Activated CD8-positive, alpha-beta memory T cell treated with anti-CD3 and anti-CD28 coated beads, Interleukin-2, amount 10 ng/mL, durations not matched to agents 7 days and 5 days (primary cell): ENCODE results near the gene RNF217. TPM values are rescaled to one million over a fixed set of nuclear protein-coding genes. Genes with fewer than 3 reads are reported as not detected.
"Not testable (repeated sequence)": the region's sequence is repeated elsewhere in the genome, so short reads cannot be mapped to it uniquely, and the experiment has no call there.

ENCODE experiments used
- ATAC-seq: fragments of 150-1000 bp; cut with Tn5 transposase; one replicate; pipeline ENCODE4 v1.10.0; 2021; ENCODE audit warnings: moderate library complexity
- CTCF ChIA-PET: fragments of 350-600 bp; sonication (Branson Sonifier 250); formaldehyde crosslinking; loops from one replicate; lab custom pipeline; 2021; ENCODE audit warnings: antibody characterized with exemption; lab: Charles Lee
- DNase-seq: peaks from one replicate; pipeline ENCODE4 v3.0.0-alpha.2; 2020
- H3K27ac Mint-ChIP-seq: one replicate; pipeline ENCODE4 v1.8.0; 2021; ENCODE audit warnings: mild to moderate bottlenecking, mixed read lengths
- H3K27me3 Mint-ChIP-seq: one replicate; pipeline ENCODE4 v1.8.0; 2021; ENCODE audit warnings: mixed read lengths
- H3K36me3 Mint-ChIP-seq: one replicate; pipeline ENCODE4 v1.8.0; 2021; ENCODE audit warnings: mild to moderate bottlenecking, mixed read lengths
- H3K4me1 Mint-ChIP-seq: one replicate; pipeline ENCODE4 v1.8.0; 2021; ENCODE audit warnings: mixed read lengths
- H3K4me3 Mint-ChIP-seq: one replicate; pipeline ENCODE4 v1.8.0; 2021; ENCODE audit warnings: mild to moderate bottlenecking, moderate library complexity, mixed read lengths
- H3K9me3 Mint-ChIP-seq: one replicate; pipeline ENCODE4 v1.8.0; 2022; ENCODE audit warnings: low read depth, mixed read lengths
- total RNA-seq, 2 experiments: library from RNA; stranded (reverse); gene quantifications; one replicate each; pipeline ENCODE4 v1.2.3, GENCODE V29; 2021

The RNF217 gene
- total RNA-seq, 2 experiments from 2014 or later: 0.70 TPM; not detected in 1

DNA sequence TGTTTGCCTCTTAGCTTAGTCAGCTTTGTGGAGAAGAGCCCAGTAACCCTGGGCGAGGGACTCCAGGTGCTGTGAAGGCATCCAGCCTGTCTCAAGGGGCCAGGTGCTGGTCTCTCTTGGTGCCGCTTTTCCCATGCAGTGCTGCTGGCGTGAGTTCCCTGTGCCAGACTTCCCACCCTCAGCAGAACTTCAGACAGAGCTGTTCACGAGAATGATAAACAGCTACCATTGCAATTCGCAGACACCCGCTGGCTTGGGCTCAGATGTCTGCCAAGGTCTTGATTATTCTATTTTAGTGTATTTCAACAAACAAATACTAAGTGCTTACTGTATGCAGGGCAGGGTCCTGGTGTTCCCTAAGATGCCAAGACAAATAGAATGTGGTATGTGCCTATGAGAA, 57.7 kb downstream of the RNF217 start:
- DNase-seq (no peak), ATAC-seq (no peak)
- Mint-ChIP-seq H3K36me3 (no peaks in the 10 kb centered on the region), H3K27me3 (no peaks in the 10 kb centered on the region), H3K9me3 (no peaks in the 10 kb centered on the region), H3K4me3 (no peak overlapping the region), H3K4me1 (no peaks in the 10 kb centered on the region), H3K27ac (no peak overlapping the region)
- CTCF ChIA-PET: no interaction called here

DNA sequence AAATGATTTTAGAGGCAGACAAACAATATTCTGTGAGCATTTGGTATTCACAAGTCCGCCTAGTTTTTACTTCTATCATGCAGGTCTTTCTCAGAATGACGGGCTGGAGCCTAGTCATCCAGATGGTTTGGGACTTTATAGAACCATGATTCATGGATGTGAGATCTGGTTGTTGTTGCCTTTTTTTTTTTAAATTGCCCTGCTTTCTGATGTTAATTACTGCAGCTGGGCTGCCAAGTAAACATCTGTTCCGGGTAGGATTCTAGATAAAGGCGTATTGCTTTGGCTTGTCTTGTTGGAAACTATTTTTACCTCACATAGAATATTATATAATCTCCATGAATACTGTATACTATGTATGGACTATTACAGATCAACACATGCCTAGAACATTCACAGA, 58.1 kb downstream of the RNF217 start:
- Mint-ChIP-seq H3K4me3 (no peak overlapping the region), H3K36me3 (no peaks in the 10 kb centered on the region), H3K4me1 (no peaks in the 10 kb centered on the region), H3K27ac (no peak overlapping the region), H3K27me3 (no peaks in the 10 kb centered on the region), H3K9me3 (no peaks in the 10 kb centered on the region)
- no peak for ATAC-seq
- DNase-seq: no peak
- CTCF ChIA-PET: no interaction called here

DNA sequence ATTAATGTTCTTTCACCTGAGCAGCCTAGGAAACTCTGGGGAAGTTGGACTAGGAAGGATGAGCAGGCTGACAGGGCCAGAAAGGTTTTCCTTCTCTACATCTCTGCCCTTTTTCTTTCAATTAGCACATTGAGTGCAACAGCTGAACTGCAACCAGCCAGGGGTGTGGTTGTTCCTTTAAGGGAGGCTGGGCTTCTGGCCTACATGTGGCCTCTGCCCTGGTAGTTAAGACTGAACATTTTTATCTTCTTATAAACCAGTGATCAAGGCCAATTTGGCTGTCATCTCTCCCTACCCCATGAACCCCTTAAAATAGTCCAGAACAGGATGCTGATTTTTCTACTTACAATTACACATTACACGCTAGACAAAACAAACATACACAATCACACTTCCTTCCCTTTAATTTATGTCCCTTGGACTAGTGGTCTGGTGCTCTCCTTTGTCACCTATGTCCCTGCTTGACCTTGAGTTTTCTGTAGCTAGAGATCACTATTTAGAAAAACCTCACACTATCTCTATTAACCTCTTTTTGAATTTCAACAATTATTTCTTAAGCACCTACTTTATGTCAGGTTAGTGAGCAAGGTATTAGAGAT, 60.3 kb downstream of the RNF217 start:
- H3K4me1 Mint-ChIP-seq: no peaks in the 10 kb centered on the region
- no peaks in the 10 kb centered on the region for H3K9me3 Mint-ChIP-seq
- CTCF ChIA-PET: no interaction called here

DNA sequence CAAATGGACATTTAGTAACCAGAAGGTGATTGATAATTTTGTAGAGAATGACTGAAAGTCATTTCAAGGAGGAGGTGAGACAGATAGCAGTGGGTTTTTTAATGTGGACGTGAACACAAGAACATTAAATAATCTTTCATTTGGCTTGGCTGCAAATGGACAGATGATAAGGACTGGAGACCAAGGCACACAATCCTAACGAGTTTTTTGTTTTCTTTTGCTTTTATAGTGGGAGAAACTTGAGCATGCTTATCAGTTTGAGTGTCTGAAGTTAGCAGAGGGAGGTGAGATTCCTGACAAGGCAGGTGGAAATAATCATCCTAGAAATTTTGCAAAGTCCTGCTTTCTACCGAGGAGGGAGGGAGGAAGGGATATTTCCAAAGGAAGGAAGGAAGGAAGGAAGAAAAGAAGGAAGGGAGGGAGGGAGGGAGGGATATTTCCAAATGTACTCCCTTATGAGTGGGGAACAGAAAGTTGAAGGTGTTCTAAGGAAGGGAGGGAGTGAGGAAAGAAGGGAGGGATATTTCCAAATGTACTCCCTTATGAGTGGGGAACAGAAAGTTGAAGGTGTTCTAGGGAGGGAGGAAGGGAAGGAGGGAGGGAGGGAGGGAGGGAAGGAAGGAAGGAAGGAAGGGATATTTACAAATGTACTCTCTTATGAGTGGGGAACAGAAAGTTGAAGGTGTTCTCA, 63.1 kb downstream of the RNF217 start:
- Mint-ChIP-seq H3K4me3 (no peak overlapping the region), H3K4me1 (no peaks in the 10 kb centered on the region), H3K9me3 (no peaks in the 10 kb centered on the region), H3K27ac (no peak overlapping the region), H3K27me3 (no peaks in the 10 kb centered on the region), H3K36me3 (no peaks in the 10 kb centered on the region)
- DNase-seq: no peak
- ATAC-seq: no peak
- CTCF ChIA-PET: no interaction called here

More for the DNA sequence above, 60.3 kb downstream of the RNF217 start:
- Mint-ChIP-seq H3K4me3 (no peak overlapping the region), H3K27ac (no peak overlapping the region), H3K27me3 (no peaks in the 10 kb centered on the region), H3K36me3 (no peaks in the 10 kb centered on the region)
- DNase-seq (no peak), ATAC-seq (no peak)

DNA sequence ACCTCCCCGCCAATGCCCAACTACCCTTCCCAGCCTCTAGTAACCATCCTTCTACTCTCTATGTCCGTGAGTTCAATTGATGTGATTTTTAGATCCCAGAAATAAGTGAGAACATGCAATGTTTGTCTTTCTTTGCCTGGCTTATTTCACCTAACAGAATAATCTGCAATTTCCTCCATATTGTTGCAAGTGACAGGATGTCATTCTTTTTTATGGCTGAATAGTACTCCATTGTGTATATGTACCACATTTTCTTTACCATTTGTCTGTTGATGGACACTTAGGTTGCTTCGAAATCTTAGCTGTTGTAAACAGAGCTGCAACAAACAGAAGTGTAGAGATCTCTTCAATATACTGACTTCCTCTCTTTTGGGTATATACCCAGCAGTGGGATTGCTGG, 65.0 kb downstream of the RNF217 start:
- H3K9me3 Mint-ChIP-seq: peaks cover 3% of the 10 kb centered on the region
- CTCF ChIA-PET: no interaction called here
- H3K4me1 Mint-ChIP-seq: no peaks in the 10 kb centered on the region
- ATAC-seq (no peak), DNase-seq (no peak)
- no peak overlapping the region for H3K27ac Mint-ChIP-seq
- H3K36me3 Mint-ChIP-seq: no peaks in the 10 kb centered on the region
- H3K27me3 Mint-ChIP-seq: no peaks in the 10 kb centered on the region
- H3K4me3 Mint-ChIP-seq: no peak overlapping the region

DNA sequence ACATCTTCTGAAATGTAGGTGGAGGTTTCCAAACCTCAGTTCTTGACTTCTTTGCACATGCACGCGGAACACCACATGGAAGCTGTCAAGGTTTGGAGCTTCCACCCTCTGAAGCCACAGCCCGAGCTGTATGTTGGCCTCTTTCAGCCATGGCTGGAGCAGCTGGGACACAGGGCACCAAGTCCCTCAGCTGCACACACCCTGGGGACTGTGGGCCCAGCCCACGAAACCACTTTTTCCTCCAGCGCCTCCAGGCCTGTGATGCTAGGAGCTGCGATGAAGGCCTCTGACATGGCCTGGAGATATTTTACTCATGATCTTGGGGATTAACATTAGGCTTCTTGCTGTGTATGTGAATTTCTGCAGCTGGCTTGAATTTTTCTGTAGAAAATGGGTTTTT, 68.7 kb downstream of the RNF217 start:
- no peak overlapping the region for H3K4me3 Mint-ChIP-seq
- no peak for ATAC-seq
- no peak overlapping the region for H3K27ac Mint-ChIP-seq
- DNase-seq: no peak
- CTCF ChIA-PET: no interaction called here
- H3K27me3 Mint-ChIP-seq: no peaks in the 10 kb centered on the region
- H3K36me3 Mint-ChIP-seq: no peaks in the 10 kb centered on the region
- H3K9me3 Mint-ChIP-seq: peaks cover 3% of the 10 kb centered on the region
- no peaks in the 10 kb centered on the region for H3K4me1 Mint-ChIP-seq

DNA sequence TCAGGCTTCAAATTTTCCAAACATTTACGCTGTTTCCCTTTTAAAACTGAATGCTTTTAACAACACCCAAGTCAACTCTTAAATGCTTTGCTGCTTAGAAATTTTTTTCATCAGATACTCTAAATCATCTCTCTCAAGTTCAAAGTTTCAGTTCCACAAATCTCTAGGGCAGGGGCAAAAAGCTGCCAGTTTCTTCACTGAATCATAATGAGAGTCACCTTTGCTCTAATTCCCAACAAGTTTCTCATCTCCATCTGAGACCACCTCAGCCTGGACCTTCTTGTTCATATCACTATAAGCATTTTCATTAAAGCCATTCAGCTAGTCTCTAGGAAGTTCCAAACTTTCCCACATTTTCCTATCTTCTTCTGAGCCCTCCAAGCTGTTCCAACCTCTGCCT, 69.1 kb downstream of the RNF217 start:
- CTCF ChIA-PET: no interaction called here
- H3K27ac Mint-ChIP-seq: no peak overlapping the region
- peaks cover 3% of the 10 kb centered on the region for H3K9me3 Mint-ChIP-seq
- H3K4me1 Mint-ChIP-seq: no peaks in the 10 kb centered on the region
- no peaks in the 10 kb centered on the region for H3K27me3 Mint-ChIP-seq
- H3K36me3 Mint-ChIP-seq: no peaks in the 10 kb centered on the region
- no peak overlapping the region for H3K4me3 Mint-ChIP-seq
- DNase-seq (no peak), ATAC-seq (no peak)

DNA sequence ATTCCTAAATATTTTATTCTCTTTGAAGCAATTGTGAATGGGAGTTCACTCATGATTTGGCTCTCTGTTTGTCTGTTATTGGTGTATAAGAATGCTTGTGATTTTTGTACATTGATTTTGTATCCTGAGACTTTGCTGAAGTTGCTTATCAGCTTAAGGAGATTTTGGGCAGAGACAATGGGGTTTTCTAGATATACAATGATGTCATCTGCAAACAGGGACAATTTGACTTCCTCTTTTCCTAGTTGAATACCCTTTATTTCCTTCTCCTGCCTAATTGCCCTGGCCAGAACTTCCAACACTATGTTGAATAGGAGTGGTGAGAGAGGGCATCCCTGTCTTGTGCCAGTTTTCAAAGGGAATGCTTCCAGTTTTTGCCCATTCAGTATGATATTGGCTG, 72.7 kb downstream of the RNF217 start:
- H3K4me3 Mint-ChIP-seq, DNase-seq, CTCF ChIA-PET, H3K4me1 Mint-ChIP-seq, H3K27ac Mint-ChIP-seq, H3K36me3 Mint-ChIP-seq, H3K27me3 Mint-ChIP-seq, H3K9me3 Mint-ChIP-seq, ATAC-seq: not testable (repeated sequence)

DNA sequence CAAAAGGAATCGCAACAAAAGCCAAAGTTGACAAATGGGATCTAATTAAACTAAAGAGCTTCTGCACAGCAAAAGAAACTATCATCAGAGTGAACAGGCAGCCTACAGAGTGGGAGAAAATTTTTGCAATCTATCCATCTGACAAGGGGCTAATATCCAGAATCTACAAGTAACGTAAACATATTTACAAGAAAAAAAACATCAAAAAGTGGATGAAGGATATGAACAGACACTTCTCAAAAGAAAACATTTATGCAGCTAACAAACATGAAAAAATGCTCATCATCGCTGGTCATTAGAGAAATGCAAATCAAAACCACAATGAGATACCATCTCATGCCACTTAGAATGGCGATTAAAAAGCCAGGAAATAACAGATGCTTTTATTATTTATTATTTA, 74.2 kb downstream of the RNF217 start:
- H3K27me3 Mint-ChIP-seq, H3K4me1 Mint-ChIP-seq, H3K9me3 Mint-ChIP-seq, CTCF ChIA-PET, DNase-seq, ATAC-seq, H3K4me3 Mint-ChIP-seq, H3K36me3 Mint-ChIP-seq, H3K27ac Mint-ChIP-seq: not testable (repeated sequence)

DNA sequence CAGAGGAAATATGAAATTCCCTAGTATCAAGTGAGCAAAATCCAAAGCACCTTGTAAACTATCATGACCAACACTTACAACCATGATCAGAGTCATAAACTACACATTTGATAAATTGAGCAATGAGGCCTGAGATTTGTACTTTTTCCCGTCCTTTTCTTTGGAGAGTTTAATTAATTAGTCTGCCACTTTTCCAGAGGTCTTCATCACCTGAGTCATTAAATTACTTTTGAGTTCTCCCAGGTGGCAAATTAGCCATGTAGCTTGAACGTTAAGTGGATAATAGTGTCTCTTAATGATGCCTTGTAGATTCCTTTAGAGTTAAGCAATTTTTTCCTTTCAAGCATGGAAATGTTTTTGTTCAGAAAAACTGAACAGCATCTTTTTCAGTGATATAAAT, 75.6 kb downstream of the RNF217 start:
- Mint-ChIP-seq H3K27ac (no peak overlapping the region), H3K36me3 (no peaks in the 10 kb centered on the region), H3K27me3 (no peaks in the 10 kb centered on the region), H3K9me3 (peaks cover 2% of the 10 kb centered on the region), H3K4me1 (no peaks in the 10 kb centered on the region), H3K4me3 (no peak overlapping the region)
- CTCF ChIA-PET: no interaction called here
- DNase-seq (no peak), ATAC-seq (no peak)

DNA sequence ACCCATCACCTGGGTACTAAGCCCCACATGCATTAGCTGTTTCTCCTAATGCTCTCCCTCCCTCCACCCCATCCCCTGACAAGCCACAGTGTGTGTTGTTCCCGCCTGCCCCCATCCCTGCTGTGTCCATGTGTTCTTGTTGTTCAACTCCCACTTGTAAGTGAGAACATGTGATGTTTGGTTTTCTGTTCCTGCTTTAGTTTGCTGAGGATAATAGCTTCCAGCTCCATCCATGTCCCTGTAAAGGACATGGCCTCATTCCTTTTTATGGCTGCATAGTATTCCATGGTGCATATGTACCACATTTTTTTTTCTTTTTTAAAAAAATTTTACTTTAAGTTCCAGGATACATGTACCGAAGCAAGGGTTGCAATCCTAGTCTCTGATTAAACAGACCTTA, 76.7 kb downstream of the RNF217 start:
- Mint-ChIP-seq H3K4me1 (no peaks in the 10 kb centered on the region), H3K9me3 (peaks cover 2% of the 10 kb centered on the region), H3K27ac (no peak overlapping the region), H3K27me3 (no peaks in the 10 kb centered on the region), H3K36me3 (no peaks in the 10 kb centered on the region), H3K4me3 (no peak overlapping the region)
- ATAC-seq (no peak), DNase-seq (no peak)
- CTCF ChIA-PET: no interaction called here

DNA sequence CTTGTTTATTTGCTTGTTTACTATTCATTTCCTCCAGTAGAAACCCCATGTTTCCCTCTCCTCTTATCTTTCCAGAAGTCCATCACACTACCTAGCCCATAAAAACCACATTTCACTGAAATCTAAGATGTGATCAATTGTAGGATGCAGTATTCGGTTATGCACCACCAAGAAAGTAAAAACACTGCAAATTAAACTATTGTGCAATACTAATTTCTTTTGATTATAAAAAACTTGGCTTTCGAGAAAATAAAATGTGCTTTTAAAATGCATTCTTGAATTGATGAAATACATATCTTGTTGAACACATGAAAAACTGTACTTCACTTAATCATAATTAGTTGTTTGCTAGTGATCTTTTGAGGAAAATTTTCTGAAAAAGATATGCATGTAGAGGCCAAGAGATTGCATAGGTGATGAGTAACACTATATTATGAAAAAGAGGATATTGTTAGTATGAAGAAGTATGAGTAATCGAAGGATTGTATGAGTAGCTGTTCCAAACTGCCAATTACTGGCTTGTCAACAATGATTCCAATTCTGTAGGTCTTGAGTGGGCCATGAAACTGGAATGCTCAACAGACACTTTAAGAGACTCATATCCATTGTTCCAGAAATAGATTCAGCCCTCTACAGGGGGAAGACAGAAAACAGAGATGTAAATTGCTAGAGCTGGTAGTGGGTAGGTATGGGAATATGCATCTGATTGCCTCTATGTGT, 79.7 kb downstream of the RNF217 start:
- no peak for DNase-seq
- Mint-ChIP-seq H3K4me3 (no peak overlapping the region), H3K36me3 (no peaks in the 10 kb centered on the region), H3K27me3 (no peaks in the 10 kb centered on the region), H3K4me1 (no peaks in the 10 kb centered on the region), H3K27ac (no peak overlapping the region), H3K9me3 (peaks cover 2% of the 10 kb centered on the region)
- no peak for ATAC-seq
- CTCF ChIA-PET: no interaction called here

DNA sequence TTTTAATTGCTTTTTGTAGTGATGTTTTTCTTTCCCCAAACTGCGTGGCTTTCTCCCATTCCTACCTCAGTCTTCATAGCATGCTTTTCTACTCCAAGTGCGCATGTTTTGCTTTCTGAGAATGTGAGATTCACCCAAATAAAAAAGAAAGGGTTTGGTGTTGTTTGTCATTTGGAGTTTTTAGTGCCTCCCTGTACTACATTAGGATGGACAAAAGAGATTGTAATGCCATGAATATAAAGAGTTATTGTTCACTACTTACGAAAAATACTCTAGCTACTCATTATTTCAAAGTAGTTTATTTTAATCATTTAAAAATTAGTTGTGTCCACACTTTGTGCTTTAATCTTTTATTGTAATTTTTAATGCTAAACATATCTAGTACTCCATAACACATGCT, 81.8 kb downstream of the RNF217 start:
- Mint-ChIP-seq H3K36me3 (no peaks in the 10 kb centered on the region), H3K9me3 (peaks cover 2% of the 10 kb centered on the region), H3K27ac (no peak overlapping the region), H3K4me1 (no peaks in the 10 kb centered on the region), H3K4me3 (no peak overlapping the region), H3K27me3 (no peaks in the 10 kb centered on the region)
- DNase-seq (no peak), ATAC-seq (no peak)
- CTCF ChIA-PET: no interaction called here

DNA sequence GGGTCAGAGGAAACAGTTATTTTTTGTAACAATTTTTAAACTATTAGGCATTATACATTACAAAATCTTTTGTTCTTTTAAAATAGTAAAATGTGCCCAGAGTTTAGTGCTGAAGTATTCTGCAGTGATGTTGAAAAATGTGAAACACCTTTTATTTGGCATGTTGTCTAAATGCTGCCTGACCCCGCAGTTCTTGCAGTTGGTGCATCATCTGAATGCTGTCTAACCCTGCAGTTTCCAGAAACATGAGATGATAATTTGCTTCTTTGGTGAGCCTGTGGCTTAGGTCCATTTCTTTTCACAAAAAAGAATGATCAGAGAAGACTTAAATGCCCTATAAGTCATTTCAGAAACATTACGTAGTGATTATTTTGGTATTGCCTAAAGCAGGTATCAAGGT, 82.4 kb downstream of the RNF217 start:
- CTCF ChIA-PET: no interaction called here
- Mint-ChIP-seq H3K4me1 (no peaks in the 10 kb centered on the region), H3K9me3 (no peaks in the 10 kb centered on the region), H3K27ac (no peak overlapping the region), H3K36me3 (no peaks in the 10 kb centered on the region), H3K27me3 (no peaks in the 10 kb centered on the region), H3K4me3 (no peak overlapping the region)
- no peak for ATAC-seq
- no peak for DNase-seq
